Activated naive CD4-positive, alpha-beta T cell treated with anti-CD3 and anti-CD28 coated beads, Interleukin-2, amount 10 ng/mL, durations not matched to agents 7 days and 5 days (primary cell): Measurements from ENCODE around the gene NFATC2.
A peak's percentile ranks its signal among the peaks of the same experiment; 100 is the strongest.

Experiments used
- CTCF ChIA-PET: fragments of 350-600 bp; sonication (Branson Sonifier 250); formaldehyde crosslinking; loops from one replicate; lab custom pipeline; 2021; ENCODE audit warnings: antibody characterized with exemption; lab: Charles Lee
- DNase-seq: peaks from one replicate; pipeline ENCODE4 v3.0.0-alpha.2; 2020
- H3K27ac Mint-ChIP-seq: one replicate; pipeline ENCODE4 v1.8.0; 2021; ENCODE audit warnings: mild to moderate bottlenecking, moderate library complexity, mixed read lengths
- H3K27me3 Mint-ChIP-seq: one replicate; pipeline ENCODE4 v1.8.0; 2021; ENCODE audit warnings: mild to moderate bottlenecking, mixed read lengths
- H3K36me3 Mint-ChIP-seq: one replicate; pipeline ENCODE4 v1.8.0; 2021; ENCODE audit warnings: mixed read lengths
- H3K4me1 Mint-ChIP-seq: one replicate; pipeline ENCODE4 v1.8.0; 2021; ENCODE audit warnings: mixed read lengths
- H3K4me3 Mint-ChIP-seq: one replicate; pipeline ENCODE4 v1.8.0; 2021; ENCODE audit warnings: mild to moderate bottlenecking, moderate library complexity, mixed read lengths
- H3K9me3 Mint-ChIP-seq: one replicate; pipeline ENCODE4 v1.8.0; 2021; ENCODE audit warnings: mixed read lengths

Gene NFATC2

GRCh38 chr20:51420111-51420510 lies 122.4 kb downstream of the NFATC2 start:
- H3K27me3 Mint-ChIP-seq, result no peaks in the 10 kb centered on the region
- H3K27ac Mint-ChIP-seq, result no peak overlapping the region
- CTCF ChIA-PET, result no interaction called here
- H3K9me3 Mint-ChIP-seq, result no peaks in the 10 kb centered on the region
- H3K4me1 Mint-ChIP-seq, result peaks cover 55% of the 10 kb centered on the region
- H3K36me3 Mint-ChIP-seq, result peaks cover 69% of the 10 kb centered on the region
- no peak for DNase-seq
- no peak overlapping the region for H3K4me3 Mint-ChIP-seq

GRCh38 chr20:51419646-51420045 lies 122.9 kb downstream of the NFATC2 start:
- no peak for DNase-seq
- Mint-ChIP-seq H3K27ac (no peak overlapping the region), H3K4me3 (no peak overlapping the region), H3K9me3 (no peaks in the 10 kb centered on the region), H3K27me3 (no peaks in the 10 kb centered on the region), H3K36me3 (peaks cover 65% of the 10 kb centered on the region), H3K4me1 (peaks cover 54% of the 10 kb centered on the region)
- CTCF ChIA-PET, result no interaction called here

- CTCF ChIA-PET, result no interaction called here
- Mint-ChIP-seq H3K36me3 (peaks cover 67% of the 10 kb centered on the region), H3K4me1 (peaks cover 56% of the 10 kb centered on the region), H3K27ac (no peak overlapping the region), H3K4me3 (no peak overlapping the region), H3K27me3 (no peaks in the 10 kb centered on the region), H3K9me3 (no peaks in the 10 kb centered on the region)
- no peak for DNase-seq
Observed at GRCh38 chr20:51419231-51419630, 123.3 kb downstream of the NFATC2 start.

- peaks cover 67% of the 10 kb centered on the region for H3K36me3 Mint-ChIP-seq
- peak overlapping the region; percentile 55 for H3K27ac Mint-ChIP-seq
- peaks cover 55% of the 10 kb centered on the region for H3K4me1 Mint-ChIP-seq
- DNase-seq, result no peak
- H3K9me3 Mint-ChIP-seq, result no peaks in the 10 kb centered on the region
- no peak overlapping the region for H3K4me3 Mint-ChIP-seq
- CTCF ChIA-PET, result interaction anchor here (0.8 to 1.9 kb wide), 2 partner anchors 31 to 32 kb away, joined by 3 to 10 read pairs; no protein-coding TSS in a partner anchor
- no peaks in the 10 kb centered on the region for H3K27me3 Mint-ChIP-seq
Observed at GRCh38 chr20:51418137-51418529, 124.4 kb downstream of the NFATC2 start.

GRCh38 chr20:51417250-51418136 lies 125.0 kb downstream of the NFATC2 start:
- Mint-ChIP-seq H3K36me3 (peaks cover 67% of the 10 kb centered on the region), H3K27me3 (no peaks in the 10 kb centered on the region), H3K4me3 (no peak overlapping the region), H3K4me1 (peaks cover 59% of the 10 kb centered on the region), H3K9me3 (no peaks in the 10 kb centered on the region), H3K27ac (peak overlapping the region; percentile 85)
- DNase-seq, result no peak
- CTCF ChIA-PET, result interaction anchor here (0.8 to 1.9 kb wide), 3 partner anchors 9 to 32 kb away, joined by 3 to 10 read pairs (median 3); no protein-coding TSS in a partner anchor

GRCh38 chr20:51416532-51417249 lies 125.8 kb downstream of the NFATC2 start:
- Mint-ChIP-seq H3K4me3 (no peak overlapping the region), H3K9me3 (no peaks in the 10 kb centered on the region), H3K27me3 (no peaks in the 10 kb centered on the region), H3K27ac (peak overlapping the region; percentile 85), H3K4me1 (peaks cover 66% of the 10 kb centered on the region), H3K36me3 (peaks cover 59% of the 10 kb centered on the region)
- CTCF ChIA-PET, result interaction anchor here (1.1 to 1.9 kb wide), 3 partner anchors 10 to 31 kb away, joined by 3 to 10 read pairs (median 4); no protein-coding TSS in a partner anchor
- no peak for DNase-seq

- Mint-ChIP-seq H3K4me3 (no peak overlapping the region), H3K27ac (no peak overlapping the region), H3K9me3 (peaks cover 5% of the 10 kb centered on the region), H3K27me3 (no peaks in the 10 kb centered on the region), H3K4me1 (peaks cover 69% of the 10 kb centered on the region), H3K36me3 (peaks cover 65% of the 10 kb centered on the region)
- CTCF ChIA-PET, result interaction anchor here (0.8 to 1.7 kb wide), 2 partner anchors 28 to 128 kb away, joined by 3 to 4 read pairs; no protein-coding TSS in a partner anchor
- no peak for DNase-seq
Observed at GRCh38 chr20:51413857-51414256, 128.7 kb downstream of the NFATC2 start.

- CTCF ChIA-PET, result interaction anchor here (0.7 to 1.7 kb wide), 3 partner anchors 27 to 75 kb away, joined by 3 to 4 read pairs (median 3); no protein-coding TSS in a partner anchor
- Mint-ChIP-seq H3K4me3 (no peak overlapping the region), H3K36me3 (peaks cover 66% of the 10 kb centered on the region), H3K27ac (peak overlapping the region; percentile 42), H3K9me3 (peaks cover 5% of the 10 kb centered on the region), H3K27me3 (no peaks in the 10 kb centered on the region), H3K4me1 (peaks cover 69% of the 10 kb centered on the region)
- no peak for DNase-seq
Observed at GRCh38 chr20:51412951-51413481, 129.5 kb downstream of the NFATC2 start.

GRCh38 chr20:51412333-51412871 lies 130.1 kb downstream of the NFATC2 start:
- CTCF ChIA-PET, result interaction anchor here (1.1 to 1.2 kb wide), 2 partner anchors 11 to 26 kb away, joined by 3 read pairs; no protein-coding TSS in a partner anchor
- H3K4me1 Mint-ChIP-seq, result peaks cover 63% of the 10 kb centered on the region
- DNase-seq, result no peak
- peak overlapping the region; percentile 33 for H3K27ac Mint-ChIP-seq
- H3K27me3 Mint-ChIP-seq, result no peaks in the 10 kb centered on the region
- no peak overlapping the region for H3K4me3 Mint-ChIP-seq
- peaks cover 5% of the 10 kb centered on the region for H3K9me3 Mint-ChIP-seq
- peaks cover 66% of the 10 kb centered on the region for H3K36me3 Mint-ChIP-seq

GRCh38 chr20:51411870-51412269 lies 130.6 kb downstream of the NFATC2 start:
- Mint-ChIP-seq H3K27ac (peak overlapping the region; percentile 79), H3K4me3 (no peak overlapping the region), H3K4me1 (peaks cover 60% of the 10 kb centered on the region), H3K9me3 (peaks cover 5% of the 10 kb centered on the region), H3K36me3 (peaks cover 66% of the 10 kb centered on the region), H3K27me3 (no peaks in the 10 kb centered on the region)
- DNase-seq, result no peak
- CTCF ChIA-PET, result interaction anchor here (1.1 to 1.2 kb wide), 2 partner anchors 10 to 26 kb away, joined by 3 read pairs; no protein-coding TSS in a partner anchor

- CTCF ChIA-PET, result interaction anchor here (1.3 kb wide), 1 partner anchor 25 kb away, joined by 3 read pairs; no protein-coding TSS in a partner anchor
- Mint-ChIP-seq H3K27me3 (no peaks in the 10 kb centered on the region), H3K27ac (peak overlapping the region; percentile 79), H3K4me1 (peaks cover 59% of the 10 kb centered on the region), H3K36me3 (peaks cover 68% of the 10 kb centered on the region), H3K9me3 (peaks cover 5% of the 10 kb centered on the region), H3K4me3 (no peak overlapping the region)
- DNase-seq, result no peak
Observed at GRCh38 chr20:51410586-51411325, 131.8 kb downstream of the NFATC2 start.

GRCh38 chr20:51409192-51409880 lies 133.2 kb downstream of the NFATC2 start:
- Mint-ChIP-seq H3K4me1 (peaks cover 61% of the 10 kb centered on the region), H3K27me3 (no peaks in the 10 kb centered on the region), H3K27ac (peak overlapping the region; percentile 72), H3K36me3 (peaks cover 73% of the 10 kb centered on the region), H3K4me3 (no peak overlapping the region), H3K9me3 (peaks cover 5% of the 10 kb centered on the region)
- CTCF ChIA-PET, result no interaction called here
- DNase-seq, result no peak
